Liver (tissue), 3 donors: Measurements from ENCODE around the gene SEC22A.

Experiments used
- ATF3 ChIP-seq: IDR thresholded peaks from 2 replicates; pipeline ENCODE4 v1.6.1; 2016; ENCODE audit warnings: antibody characterized with exemption
- HNF4A ChIP-seq, 2 donors: conservative IDR thresholded peaks; 2 replicates each; pipeline ENCODE4 v1.6.1; 2016; ENCODE audit warnings: antibody characterized with exemption in 2 of 2, mild to moderate bottlenecking in 2 of 2
- JUND ChIP-seq, 2 donors: IDR thresholded peaks; 2 replicates each; pipeline ENCODE4 v1.6.1; 2016; ENCODE audit warnings: antibody characterized with exemption in 2 of 2
- SP1 ChIP-seq: IDR thresholded peaks from 2 replicates; pipeline ENCODE4 v1.6.1; 2018; ENCODE audit warnings: antibody characterized with exemption, mild to moderate bottlenecking
- TAF1 ChIP-seq: conservative IDR thresholded peaks from 2 replicates; pipeline ENCODE4 v1.6.1; 2016; ENCODE audit warnings: antibody characterized with exemption, mild to moderate bottlenecking
- TF ChIP-seq, protein P1 (sequence below): fragments of 150-350 bp; IDR thresholded peaks from 2 replicates; pipeline ENCODE4 v1.5.1; 2017; ENCODE audit warnings: improper control_type of control experiment, low read depth, low read length; ENCODE audit not compliant: missing input control
- TF ChIP-seq, protein P2 (sequence below): IDR thresholded peaks from 2 replicates; pipeline ENCODE4 v1.6.1; 2016; ENCODE audit warnings: antibody characterized with exemption
- donor health status: healthy.
- donor health status: healthy.

GRCh38 chr3:123156276-123156995 is 45.3 kb upstream of the SEC22A start:
- TF ChIP-seq TAF1 (no peak), ATF3 (no peak), HNF4A (conservative IDR thresholded peaks at IDR 0.05) (no peak), JUND (IDR thresholded peaks at IDR 0.05) (no peak), SP1 (no peak)
- TF ChIP-seq, protein P1, sequence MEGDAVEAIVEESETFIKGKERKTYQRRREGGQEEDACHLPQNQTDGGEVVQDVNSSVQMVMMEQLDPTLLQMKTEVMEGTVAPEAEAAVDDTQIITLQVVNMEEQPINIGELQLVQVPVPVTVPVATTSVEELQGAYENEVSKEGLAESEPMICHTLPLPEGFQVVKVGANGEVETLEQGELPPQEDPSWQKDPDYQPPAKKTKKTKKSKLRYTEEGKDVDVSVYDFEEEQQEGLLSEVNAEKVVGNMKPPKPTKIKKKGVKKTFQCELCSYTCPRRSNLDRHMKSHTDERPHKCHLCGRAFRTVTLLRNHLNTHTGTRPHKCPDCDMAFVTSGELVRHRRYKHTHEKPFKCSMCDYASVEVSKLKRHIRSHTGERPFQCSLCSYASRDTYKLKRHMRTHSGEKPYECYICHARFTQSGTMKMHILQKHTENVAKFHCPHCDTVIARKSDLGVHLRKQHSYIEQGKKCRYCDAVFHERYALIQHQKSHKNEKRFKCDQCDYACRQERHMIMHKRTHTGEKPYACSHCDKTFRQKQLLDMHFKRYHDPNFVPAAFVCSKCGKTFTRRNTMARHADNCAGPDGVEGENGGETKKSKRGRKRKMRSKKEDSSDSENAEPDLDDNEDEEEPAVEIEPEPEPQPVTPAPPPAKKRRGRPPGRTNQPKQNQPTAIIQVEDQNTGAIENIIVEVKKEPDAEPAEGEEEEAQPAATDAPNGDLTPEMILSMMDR, result no peak
- TF ChIP-seq, protein P2, sequence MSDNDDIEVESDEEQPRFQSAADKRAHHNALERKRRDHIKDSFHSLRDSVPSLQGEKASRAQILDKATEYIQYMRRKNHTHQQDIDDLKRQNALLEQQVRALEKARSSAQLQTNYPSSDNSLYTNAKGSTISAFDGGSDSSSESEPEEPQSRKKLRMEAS, result no peak
